Activated CD8-positive, alpha-beta memory T cell treated with anti-CD3 and anti-CD28 coated beads for 24 hours (primary cell): ENCODE data around the gene ATP9B.
"Not testable (repeated sequence)": the region's sequence is repeated elsewhere in the genome, so short reads cannot be mapped to it uniquely, and the experiment has no call there.

Experiments
- DNase-seq: peaks from one replicate; pipeline ENCODE4 v3.0.0-alpha.2; 2020

ATP9B gene

DNA sequence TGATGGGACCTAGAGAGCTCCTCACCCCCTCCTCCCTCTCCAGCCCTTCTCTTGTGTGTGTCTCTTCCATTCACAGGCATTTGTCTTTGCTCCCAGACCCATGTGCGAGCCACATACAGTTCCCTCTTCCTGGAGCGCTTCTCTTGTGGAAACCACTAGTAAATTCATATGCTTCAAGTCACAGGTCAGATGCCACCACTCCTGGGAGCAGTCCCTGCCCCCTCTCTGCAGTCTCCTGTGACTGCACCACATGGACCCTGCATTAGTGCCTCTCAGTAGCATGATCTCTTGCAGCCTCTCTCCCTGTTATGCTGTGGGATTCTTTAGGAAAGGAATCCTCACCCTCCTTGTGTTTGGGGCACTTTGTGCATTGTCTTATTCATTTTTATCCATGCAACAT lies 230.1 kb downstream of the ATP9B start:
- DNase-seq: no peak

DNA sequence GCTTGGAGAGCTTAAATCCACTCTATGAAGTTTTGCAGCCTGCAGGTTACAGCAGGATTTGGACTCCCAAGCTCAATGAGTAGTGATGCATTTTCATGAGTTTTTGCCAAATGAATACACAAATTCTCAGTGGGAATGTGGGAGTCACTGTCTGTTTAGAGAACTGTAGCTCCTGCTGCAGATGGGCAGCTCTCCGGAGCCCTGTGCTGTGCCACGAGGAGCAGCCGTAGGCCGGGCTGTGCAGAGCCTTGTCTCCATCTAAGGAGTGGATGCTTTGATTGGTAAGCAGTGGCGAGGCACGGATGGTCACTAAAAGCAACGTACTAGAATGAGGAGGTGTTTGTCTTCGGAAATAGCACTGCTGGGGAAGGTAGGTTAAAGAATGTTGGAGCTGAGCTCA lies 230.5 kb downstream of the ATP9B start:
- DNase-seq: no peak

DNA sequence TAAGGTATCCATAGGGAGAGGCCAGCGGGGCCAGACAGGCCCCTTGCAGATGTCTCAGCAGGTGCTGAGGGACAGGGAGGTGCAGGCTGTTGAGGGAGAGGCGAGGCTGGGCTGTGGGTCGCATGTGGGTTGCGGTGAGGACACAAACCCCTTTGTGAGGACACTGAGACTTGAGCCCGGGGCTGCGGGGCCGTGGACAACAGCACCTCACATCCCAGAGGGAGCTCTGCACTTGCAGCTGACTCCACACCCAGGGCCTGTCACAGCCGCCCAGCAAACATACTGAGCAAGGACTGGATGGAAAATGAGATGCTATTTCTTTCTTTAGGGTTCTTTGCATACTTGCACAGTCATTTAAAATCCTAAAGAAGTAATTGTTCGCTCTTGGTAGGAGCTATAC lies 231.2 kb downstream of the ATP9B start:
- DNase-seq: no peak

DNA sequence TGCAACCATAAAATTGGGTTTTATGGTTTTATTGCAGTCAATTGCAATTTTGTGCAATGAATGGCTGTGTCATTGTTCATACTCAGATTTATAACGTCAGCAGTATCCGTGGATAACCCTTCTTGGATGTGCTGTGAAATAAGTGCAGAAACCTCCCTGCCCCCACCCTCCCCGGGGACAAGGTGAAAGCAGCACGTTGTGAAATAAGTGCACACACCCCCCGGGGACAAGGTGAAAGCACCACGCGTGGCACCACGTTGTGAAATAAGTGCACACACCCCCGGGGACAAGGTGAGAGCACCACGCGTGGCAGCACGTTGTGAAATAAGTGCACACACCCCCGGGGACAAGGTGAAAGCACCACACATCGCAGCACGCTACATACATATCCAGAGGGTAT lies 232.9 kb downstream of the ATP9B start:
- no peak for DNase-seq

DNA sequence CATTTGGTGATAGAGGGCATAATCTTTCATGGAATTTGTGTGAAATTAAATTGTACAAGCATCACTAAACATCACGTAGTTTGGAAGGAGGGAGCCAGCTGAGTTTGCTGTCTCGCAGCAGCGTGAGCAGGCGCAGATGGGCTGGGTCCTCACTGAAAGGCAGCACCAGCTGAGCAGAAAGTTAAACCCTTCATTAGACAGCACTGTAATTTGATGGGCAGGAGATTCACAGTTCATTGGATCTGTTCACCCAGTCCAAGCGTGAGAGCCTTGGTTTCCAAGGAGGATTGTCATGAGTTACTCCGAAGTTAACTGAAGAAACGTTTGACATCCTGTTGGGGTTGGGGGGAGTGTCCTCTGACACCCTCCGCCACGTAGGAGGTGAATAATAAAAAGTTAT lies 236.7 kb downstream of the ATP9B start:
- no peak for DNase-seq

DNA sequence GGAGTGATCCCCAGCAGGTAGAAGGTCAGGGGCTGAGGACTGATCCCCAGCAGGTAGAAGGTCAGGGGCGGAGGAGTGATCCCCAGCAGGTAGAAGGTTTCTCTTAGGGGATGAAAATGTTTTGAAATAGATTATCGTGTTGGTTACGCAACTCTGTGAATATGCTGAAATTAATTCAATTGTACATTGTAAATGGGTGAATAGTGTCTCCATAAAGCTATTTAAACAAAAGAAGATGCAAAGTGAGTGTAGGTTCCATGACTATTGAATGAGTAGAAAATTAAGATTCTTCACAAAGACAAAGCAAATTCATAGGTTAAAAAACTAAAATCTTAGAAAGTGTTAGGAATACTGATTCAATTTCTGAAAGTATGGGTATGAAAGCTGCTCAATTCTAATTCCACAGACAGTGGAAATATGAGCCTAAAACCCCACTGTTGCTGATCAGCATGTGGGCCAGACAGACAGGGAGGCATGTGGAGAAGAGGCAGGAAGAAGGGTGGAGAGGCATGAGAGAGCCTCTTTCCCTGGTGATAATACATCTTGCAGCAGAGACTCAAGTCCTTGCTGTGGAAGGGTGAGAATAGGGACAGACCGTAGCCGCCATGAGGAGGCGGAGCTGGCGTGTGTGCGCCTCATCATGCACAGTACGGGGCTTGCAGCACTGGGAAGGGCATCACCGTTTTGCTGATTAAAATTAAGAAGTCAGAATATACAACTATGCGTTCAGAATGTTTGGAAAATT lies 240.6 kb downstream of the ATP9B start:
- DNase-seq: no peak

DNA sequence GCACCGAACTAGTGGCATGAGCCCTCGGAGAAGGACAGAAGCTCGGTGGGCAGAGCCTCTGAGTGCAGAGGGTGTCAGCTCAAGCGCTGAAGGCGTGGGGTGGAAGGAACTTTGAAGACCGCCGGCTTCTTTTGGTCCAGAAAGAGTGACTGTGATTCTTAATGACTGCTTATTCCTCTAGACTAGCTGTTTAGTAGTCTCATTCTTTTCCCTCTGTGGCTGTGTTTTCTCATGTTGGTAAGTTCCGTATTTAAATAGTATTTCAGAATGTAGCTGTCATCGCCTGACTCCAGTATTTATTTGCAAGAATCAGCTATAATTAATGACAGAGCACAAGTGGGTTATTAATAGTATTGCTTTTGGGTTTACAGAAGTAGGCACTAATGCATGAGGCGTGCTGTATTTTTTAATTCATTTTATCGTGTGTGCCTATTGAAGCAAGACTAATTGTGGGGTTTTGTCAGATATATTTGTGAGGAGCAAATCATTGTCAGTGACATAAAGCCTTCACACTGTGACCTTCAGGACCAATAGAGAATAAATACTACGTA lies 245.7 kb downstream of the ATP9B start:
- DNase-seq: no peak

DNA sequence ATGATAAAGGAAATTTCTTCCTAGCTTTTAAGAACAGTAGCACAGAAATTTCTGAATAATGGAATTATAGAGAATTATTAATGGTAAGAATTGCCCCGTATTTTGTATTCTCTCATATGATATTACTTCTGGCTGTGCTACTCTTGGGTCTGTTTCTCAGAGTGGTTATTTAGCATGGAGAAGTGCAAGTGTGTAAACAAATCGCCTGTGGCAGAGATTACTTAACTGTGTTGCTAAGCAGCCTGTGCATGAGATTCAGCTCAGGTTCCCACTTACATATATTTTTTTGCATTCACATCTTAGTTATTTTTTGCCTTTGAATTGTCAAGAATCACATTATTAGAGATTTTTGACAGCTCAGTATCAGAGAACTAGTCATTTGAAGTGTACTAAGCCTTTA lies 246.4 kb downstream of the ATP9B start:
- no peak for DNase-seq

DNA sequence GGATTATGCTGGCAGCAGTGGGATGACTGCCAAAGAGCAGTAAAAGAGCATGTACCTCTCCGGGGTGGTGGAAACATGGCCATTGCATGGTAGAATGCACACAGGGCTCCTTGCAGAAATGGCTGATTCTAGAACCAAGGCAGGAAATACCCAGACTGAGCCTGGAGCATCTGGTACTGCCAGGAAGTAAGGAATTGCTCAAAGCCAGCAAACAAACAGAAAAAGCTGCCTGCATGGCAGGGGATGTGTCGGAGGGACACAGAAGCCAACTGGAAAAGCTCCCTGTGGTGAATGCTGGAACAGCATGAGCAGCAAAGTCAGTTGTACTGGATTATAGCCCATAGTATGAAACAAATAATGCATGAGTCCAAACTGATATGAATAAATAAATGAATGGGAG lies 248.5 kb downstream of the ATP9B start:
- DNase-seq: no peak

DNA sequence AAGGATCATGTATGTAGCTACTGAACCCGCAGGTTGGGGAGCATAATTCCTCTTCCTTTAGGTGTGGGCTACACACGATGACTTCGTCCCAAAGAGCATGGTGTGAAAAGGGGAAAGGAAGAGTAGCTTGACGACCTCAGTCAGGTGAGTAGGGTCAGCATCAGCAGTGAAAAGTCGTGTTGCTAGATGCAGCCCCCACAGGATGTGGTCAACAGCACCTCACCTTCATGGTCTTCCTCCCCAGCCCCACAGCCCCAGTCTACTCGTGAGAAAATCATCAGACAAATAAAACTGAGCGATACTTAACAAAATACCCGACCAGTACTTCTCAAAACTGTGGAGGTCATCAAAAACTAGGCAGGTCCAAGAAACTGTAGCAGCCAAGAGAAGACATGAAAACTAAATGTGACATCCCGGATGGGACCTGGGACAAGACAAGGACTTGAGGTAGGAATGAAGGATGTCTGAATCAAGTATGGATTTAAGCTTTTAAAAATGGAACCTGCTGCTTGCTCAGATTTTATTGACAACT lies 249.0 kb downstream of the ATP9B start:
- no peak for DNase-seq

DNA sequence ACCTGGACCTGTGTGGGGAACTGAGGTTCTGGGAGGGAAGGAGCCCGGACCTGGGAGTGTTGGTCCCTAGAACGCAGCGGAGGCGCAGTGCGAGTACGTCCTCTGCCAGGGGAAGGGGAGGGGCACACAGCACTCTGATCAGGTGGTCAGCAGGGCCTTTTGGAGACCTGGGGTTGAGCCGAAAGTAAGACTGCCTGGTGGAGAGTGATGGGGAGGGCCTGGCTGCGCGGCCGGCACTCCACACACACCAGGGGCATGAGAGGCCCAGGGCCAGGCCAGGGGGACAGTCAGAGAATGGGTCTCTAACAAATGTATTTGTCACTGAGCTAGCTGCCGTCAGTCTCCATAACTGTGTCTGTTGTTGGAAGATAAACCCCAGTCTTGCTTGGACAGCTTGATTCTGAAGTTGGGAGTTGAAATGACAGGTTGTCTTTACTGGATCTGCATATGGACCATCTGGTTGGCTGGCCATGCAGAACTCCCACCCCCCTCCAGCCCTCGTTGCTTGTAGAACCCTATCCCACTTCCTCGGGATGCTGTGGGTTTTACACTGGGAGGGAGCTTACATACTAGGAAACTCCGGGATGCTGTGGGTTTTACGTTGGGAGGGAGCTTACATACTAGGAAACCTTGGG lies 251.1 kb downstream of the ATP9B start:
- DNase-seq: no peak

DNA sequence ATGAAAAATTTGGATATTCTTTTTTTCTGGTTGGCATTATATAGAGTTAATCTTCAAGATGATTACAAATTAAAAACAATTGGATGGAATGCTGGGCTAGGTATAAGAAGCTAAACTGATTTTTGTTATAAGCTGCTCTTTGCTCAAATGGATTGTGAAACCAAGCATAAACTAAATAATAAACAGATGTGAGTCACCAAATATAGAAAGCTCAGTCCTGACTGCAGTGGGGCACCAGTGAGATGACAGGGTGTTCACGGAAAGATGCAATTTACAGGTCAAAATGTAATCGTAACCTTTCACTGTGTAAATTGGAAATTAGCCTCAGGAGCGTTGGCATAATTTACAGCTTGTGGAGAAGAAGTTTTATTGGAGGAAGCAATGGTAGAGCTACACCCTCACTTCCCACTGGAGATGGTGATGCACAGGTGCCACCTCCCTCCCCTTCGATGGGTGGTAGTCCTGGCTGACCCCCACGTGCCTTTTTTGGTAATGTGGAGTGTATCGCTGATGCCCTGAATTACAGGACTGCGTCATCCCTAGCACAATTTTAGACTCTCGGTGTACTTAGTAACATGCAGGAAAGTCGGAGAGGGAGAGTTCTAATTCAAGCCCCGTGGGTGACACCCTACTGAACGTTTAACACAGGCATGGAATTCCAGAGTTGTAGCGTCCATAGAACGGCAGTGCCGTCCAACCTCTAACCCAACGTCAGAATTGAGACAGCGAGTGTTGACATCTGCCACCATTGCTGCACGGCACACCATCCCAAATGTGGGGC lies 252.6 kb downstream of the ATP9B start:
- no peak for DNase-seq

DNA sequence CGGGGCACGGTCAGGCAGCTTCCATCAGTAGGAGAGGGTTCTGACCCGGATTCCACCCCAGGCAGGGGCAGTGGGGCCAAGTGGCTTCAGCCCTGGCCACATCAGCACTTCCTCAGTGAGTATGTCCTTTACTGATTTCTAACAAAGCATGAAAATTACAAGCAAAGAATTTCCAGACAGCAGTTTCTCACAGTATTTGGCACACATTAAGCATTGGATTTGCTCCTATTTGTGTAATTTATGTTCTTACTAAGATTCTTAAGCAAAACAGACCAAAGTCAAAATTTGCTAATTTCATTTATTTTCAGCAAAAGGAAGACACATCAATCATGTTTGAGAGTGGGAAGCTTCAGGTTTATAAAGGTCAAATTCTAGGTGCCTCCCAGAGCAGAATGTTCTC lies 253.2 kb downstream of the ATP9B start:
- DNase-seq: no peak

DNA sequence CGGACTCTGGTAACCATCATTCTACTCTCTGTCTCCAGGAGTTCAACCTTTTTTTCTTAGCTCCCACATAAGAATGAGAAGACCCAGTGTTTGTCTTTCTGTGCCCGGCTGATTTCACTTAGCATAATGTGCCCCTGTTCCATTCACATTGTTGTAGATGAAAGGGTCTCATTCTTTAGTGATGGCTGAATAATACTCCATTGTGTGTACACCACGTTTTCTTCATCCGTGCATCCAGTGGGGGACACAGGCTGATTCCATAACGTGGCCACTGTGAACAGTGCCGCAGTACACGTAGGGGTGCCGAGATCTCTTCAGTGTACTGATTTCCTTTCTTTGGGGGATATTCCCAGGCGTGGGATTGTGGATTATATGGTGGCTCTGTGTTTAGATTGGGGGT lies 254.3 kb downstream of the ATP9B start:
- DNase-seq: no peak

DNA sequence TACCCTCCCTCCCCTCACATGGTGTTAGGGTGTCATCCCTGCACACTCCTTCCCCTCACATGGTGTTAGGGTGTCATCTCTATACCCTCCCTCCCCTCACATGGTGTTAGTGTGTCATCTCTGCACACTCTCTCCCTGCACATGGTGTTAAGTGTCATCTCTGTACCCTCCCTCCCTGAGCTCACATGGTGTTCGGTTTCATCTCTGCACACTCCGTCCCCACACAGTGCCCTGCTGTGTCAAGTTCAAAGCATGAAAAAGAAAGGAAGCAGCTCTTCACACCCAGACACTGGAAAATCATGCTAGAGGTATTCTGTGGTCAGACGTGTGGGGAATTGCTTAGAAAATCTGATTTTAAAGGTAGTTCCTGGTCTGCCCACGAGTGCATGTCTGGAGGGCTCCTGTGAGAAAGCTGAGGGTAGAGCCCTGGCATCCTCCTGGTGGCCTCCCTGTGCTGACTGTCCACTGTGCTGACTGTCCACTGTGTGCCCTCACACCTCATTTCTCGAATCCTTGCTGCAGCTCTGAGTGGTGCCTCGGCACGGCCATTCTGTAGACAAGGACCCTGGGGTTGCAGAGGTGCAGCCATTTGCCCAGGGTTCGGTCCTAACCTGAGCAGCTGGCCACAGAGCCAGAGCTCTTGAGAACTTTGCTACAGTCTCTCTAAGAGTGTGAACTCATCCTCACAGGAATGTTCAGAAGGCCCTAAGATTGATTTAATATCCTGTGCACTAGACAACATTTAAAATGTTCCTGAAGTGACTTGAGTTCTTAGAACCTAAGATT lies 257.4 kb downstream of the ATP9B start:
- no peak for DNase-seq

DNA sequence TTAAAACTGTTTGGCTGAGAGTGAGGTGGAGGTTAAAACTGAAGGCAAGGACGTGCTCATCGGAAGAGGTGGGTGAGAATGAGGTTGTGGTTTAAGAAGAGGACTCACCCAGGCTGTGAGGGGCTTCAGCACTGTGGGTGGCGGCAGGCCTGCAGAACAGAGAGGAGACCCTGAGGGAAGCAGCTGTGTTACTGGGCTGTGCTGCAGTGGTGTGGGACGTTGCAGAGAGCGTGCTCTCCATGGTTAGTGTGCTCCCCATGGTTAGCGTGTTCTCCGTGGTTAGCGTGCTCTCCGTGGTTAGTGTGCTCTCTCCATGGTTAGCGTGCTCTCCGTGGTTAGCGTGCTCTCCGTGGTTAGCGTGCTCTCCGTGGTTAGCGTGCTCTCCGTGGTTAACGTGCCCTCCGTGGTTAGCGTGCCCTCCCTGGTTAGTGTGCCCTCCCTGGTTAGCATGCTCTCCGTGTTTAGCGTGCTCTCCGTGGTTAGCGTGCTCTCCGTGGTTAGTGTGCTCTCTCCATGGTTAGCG lies 258.1 kb downstream of the ATP9B start:
- no peak for DNase-seq

DNA sequence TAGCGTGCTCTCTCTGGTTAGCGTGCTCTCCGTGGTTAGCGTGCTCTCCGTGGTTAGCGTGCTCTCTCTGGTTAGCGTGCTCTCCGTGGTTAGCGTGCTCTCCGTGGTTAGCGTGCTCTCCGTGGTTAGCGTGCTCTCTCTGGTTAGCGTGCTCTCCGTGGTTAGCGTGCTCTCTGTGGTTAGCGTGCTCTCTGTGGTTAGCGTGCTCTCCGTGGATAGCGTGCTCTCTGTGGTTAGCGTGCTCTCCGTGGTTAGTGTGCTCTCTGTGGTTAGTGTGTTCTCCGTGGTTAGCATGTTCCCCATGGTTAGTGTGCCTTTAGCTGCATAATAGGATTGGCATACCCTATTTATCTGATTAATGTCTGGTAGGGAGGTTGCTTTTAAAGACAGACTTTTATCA lies 258.7 kb downstream of the ATP9B start:
- DNase-seq: not testable (repeated sequence)

DNA sequence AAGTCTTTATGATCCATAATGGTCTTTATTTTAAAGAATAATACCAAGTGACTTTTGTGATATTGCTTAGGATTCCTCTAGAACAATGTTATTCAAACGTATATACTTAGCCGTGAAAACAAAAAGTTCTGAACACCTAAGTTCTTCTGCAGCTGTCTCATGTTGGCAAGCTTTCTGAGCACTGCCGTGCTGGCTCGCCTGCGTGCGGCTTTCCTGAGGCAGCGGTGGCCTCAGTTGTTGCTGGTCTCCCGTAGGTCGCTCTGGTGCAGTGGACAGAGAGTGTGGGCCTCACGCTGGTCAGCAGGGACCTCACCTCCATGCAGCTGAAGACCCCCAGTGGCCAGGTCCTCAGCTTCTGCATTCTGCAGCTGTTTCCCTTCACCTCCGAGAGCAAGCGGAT lies 259.7 kb downstream of the ATP9B start:
- no peak for DNase-seq

DNA sequence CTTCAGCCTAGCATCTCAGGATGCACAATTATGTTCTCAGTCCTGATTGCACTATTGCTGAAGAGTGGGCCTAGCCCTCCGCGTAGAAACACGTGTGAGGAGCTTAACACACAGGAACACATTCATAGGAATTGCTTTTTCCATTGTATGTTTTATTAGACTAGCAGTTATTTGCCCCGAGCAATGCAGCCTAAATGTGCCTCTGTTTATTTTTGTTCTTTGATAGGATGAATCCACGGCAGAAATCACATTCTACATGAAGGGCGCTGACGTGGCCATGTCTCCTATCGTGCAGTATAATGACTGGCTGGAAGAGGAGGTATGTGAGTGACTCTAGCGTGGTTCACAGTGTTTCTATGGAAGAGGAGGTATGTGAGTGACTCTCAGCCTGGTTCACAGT lies 260.6 kb downstream of the ATP9B start:
- DNase-seq: no peak

DNA sequence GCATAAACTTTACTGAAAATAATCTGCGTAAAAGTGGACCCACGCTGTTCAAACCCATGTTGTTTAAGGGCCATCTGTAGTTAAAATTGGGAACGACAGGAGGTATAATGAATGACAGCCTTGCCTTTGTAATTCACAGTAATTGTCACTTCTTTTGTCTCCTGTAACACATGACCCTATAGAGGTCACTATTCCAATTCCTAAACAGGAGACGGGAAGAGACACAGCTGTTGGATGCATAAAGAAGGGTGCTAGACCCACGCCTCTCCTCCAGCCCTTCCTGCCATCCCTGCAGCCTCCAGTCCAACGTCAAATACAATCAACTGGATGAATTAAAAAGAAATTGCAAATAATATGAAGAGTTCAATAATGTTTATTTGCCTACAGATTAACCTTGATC lies 263.5 kb downstream of the ATP9B start:
- no peak for DNase-seq

DNA sequence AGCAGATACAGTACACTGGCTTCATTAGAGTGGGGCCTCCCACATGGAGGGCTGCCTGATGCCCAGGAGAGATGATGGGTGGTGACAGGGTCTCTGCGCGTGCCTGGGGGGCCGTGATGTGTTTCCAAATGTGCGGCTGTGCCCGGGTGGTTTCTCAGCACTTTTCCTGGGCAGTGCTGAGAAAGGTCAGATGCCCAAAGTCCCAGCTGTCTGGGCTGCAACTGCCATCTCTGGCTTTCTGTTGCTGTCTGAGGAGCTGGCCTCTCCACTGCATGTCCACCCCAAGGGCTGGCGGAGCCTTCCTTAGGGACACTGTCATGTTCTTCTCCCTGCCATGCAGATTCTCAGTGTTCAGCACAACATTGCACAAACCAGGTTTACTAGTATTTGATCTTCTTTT lies 263.9 kb downstream of the ATP9B start:
- no peak for DNase-seq

DNA sequence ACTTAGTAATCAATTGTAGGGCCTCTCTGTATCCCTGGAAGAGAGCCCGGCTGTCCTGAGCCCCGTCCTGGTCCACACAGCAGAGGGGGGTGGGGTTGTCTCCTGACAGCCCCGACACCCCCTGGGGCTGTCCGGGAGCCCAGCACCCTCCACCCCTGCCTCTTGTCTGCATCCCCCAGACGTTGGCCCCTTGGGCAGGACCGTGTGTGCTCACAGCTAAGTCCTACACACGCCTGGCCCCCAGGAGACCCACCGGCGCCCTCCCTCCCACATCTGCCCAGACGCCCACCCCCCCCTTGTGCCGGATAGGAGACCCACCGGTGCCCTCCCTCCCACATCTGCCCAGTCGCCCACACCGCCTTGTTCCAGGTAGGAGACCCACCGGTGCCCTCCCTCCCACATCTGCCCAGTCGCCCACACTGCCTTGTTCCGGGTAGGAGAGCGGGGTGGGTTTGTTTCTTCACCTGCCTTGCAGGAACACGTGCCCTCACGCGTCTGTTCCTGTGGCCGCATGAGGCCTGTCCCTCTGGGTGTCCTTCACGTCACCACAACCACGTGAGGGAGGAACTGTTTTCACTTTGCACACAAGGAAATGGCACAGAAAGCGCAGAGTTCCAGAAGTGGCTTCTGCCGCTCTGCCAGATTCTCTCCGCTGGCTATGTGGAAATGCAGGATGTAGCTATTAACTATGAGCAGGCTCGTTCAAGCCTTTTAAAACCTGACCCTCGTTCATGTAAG lies 265.5 kb downstream of the ATP9B start:
- no peak for DNase-seq
